Large intestine (tissue), 3 donors: ENCODE results near the gene LTB. TPM values are rescaled to one million over a fixed set of nuclear protein-coding genes. Genes with fewer than 3 reads are reported as not detected.
"Not testable (repeated sequence)": the region's sequence is repeated elsewhere in the genome, so short reads cannot be mapped to it uniquely, and the experiment has no call there.

Experiments
- DNase-seq, 2 donors: peaks; one replicate each; pipeline versions ENCODE4 v3.0.0 to v3.0.0-alpha.2; 2013
- H3K27ac ChIP-seq: one replicate; pipeline ENCODE4 v1.5.1; 2013; ENCODE audit warnings: low read length
- H3K27me3 ChIP-seq: 2 replicates; pipeline ENCODE4 v1.6.1; 2013; ENCODE audit warnings: low read length; ENCODE audit not compliant: control insufficient read depth, insufficient read depth
- H3K36me3 ChIP-seq: 2 replicates; pipeline ENCODE4 v1.6.1; 2013; ENCODE audit warnings: low read length; ENCODE audit not compliant: control insufficient read depth, insufficient read depth
- H3K4me1 ChIP-seq: one replicate; pipeline ENCODE4 v1.6.1; 2013; ENCODE audit warnings: low read length; ENCODE audit not compliant: control insufficient read depth, insufficient read depth
- H3K4me3 ChIP-seq: one replicate; pipeline ENCODE4 v1.5.1; 2013; ENCODE audit warnings: low read length
- H3K9me3 ChIP-seq: one replicate; pipeline ENCODE4 v1.6.1; 2013; ENCODE audit warnings: mild to moderate bottlenecking, low read depth, low read length, moderate library complexity; ENCODE audit not compliant: control insufficient read depth
- WGBS: methylation state at CpG from one replicate; pipeline ENCODE4 v1.1.5; 2013; ENCODE audit warnings: low lambda C conversion rate; ENCODE audit not compliant: insufficient coverage; 5-methylcytosine and 5-hydroxymethylcytosine counted together
- polyA plus RNA-seq: library from polyadenylated mRNA; unstranded; fragments of 120-200 nt; gene quantifications from one replicate; pipeline ENCODE4 v1.2.1, GENCODE V29; 2013

LTB gene
- polyA plus RNA-seq, 1 donor: 20.1 TPM

DNA sequence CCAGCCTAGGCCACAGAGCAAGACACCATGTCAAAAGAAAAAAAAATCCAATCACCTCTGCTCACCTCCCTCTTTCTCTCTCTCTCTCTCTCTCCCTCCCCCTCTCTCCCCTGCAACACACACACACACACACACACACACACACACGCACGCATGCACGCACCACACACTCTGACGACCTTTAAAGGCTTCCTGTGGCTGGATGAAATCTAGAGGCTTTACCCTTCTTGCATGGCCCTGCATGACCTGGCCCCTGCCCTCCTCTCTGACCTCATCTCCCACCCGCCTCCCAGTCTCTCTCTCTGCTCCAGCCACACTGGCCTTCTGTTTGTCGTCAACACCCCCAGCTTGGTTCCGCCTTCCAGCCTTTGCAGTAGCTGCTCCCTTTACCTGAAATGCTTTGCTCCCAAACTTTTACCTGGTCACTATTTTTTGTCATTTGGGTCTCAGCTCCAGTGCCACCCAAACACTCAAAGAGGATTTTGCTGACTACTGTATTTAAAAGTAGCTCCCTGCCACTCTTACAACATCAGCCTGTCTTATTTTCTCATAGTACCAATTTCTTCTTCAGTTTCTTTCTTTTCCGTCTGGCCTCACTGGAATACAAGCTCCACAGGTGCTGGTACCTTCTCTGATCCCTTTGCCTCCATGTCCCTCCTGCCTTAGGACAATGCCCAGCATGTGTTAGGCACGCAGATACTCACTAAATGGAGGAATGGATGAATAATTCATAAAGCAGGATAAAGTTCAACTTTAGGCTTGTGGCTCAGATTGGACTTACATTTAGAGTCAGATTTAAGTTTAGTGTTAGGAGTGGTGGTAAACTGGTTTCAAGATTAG is 14.5 kb downstream of the LTB start:
- Histone ChIP-seq H3K27me3 (peaks cover 11% of the 10 kb centered on the region), H3K9me3 (no peaks in the 10 kb centered on the region), H3K4me3 (no peak overlapping the region), H3K4me1 (no peaks in the 10 kb centered on the region), H3K27ac (no peak overlapping the region), H3K36me3 (no peaks in the 10 kb centered on the region)
- WGBS: 53% methylated on average over 4 of the region's 9 CpGs
- no peak for DNase-seq

DNA sequence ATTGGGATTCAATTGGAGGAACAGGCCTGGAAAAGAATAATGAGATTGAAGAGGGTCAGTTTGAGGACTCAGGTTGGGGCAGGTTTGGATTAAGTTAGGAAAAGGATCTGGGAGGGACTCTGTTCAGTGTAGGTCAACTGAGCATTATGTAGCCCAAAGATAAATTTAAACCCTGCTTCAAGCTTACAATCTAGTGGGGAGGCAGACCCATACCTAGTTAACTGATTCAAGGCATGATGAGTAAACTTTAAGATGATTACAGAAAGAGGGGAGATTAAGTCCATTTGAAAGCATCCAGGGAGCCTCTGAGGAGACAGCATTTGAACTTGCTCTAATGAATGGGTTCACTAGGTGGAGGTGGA is 21.5 kb downstream of the LTB start:
- Histone ChIP-seq H3K4me3 (no peak overlapping the region), H3K27me3 (peaks cover 4% of the 10 kb centered on the region), H3K9me3 (no peaks in the 10 kb centered on the region), H3K4me1 (peaks cover 2% of the 10 kb centered on the region), H3K27ac (no peak overlapping the region), H3K36me3 (peaks cover 39% of the 10 kb centered on the region)
- no peak for DNase-seq

DNA sequence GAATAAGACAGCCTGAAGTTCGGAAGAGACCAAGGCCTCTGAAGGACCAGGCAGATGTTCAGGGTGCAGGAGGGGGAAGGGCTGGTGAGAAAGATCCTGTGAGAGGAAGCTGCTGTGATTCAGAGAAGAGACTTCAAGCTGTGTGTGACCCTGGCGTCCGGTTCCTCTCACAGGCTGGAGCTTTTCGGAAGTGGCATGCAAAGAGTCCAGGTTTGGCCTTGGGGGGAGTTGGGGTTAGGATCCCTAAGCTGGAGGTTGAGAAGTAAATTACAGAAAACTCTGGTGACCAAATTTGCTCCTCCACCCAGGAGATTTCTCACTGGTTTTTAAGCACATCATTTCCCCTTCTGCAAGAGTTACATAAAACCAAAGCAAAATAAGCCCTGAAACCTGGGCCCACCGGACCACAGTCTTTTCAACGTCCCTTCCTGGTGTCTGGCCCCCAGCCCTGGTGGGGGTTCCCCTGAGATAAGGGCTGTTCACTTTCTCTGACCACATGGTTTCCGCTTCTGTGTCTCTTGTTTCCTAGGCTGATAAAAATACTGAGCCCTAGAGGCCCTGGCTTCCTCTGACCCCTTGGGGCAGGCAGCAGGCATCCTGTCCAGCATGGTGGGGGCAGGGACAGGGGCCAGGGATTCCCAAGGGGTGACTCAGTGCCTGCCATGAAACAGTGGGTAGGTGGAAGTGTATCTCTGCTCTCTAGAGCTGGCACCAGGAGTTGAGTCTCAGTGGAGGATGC is 22.1 kb downstream of the LTB start:
- H3K4me1 ChIP-seq: peaks cover 2% of the 10 kb centered on the region
- no CpG with 5 or more reads among the region's 7 CpGs for WGBS

DNA sequence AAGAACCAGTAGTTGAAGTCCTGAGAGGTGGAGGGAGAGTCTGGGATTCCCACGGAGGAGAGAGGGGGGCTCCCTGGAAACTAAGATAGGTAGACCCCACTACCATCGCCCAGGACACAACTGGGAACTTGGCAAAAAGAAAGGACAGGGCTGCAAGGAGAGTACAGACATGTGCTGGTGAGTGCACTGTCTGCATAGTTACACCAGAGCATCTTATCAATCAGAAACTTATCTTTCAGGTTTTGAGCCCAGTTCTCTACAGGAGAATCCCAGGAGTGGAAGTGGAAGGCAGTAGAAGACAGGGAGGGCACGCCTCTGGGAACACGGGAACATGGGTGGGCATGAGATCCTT is 22.6 kb downstream of the LTB start:
- Histone ChIP-seq H3K4me3 (no peak overlapping the region), H3K36me3 (peaks cover 39% of the 10 kb centered on the region), H3K27ac (no peak overlapping the region), H3K9me3 (no peaks in the 10 kb centered on the region), H3K27me3 (no peaks in the 10 kb centered on the region), H3K4me1 (peaks cover 2% of the 10 kb centered on the region)
- no CpG with 5 or more reads among the region's 4 CpGs for WGBS
- no peak for DNase-seq

More for the DNA sequence above, 22.1 kb downstream of the LTB start:
- no peak overlapping the region for H3K27ac ChIP-seq
- no peak overlapping the region for H3K4me3 ChIP-seq
- H3K9me3 ChIP-seq: no peaks in the 10 kb centered on the region
- peaks cover 39% of the 10 kb centered on the region for H3K36me3 ChIP-seq
- peak in 1 of 2 donors; percentile 28 for DNase-seq
- peaks cover 2% of the 10 kb centered on the region for H3K27me3 ChIP-seq

DNA sequence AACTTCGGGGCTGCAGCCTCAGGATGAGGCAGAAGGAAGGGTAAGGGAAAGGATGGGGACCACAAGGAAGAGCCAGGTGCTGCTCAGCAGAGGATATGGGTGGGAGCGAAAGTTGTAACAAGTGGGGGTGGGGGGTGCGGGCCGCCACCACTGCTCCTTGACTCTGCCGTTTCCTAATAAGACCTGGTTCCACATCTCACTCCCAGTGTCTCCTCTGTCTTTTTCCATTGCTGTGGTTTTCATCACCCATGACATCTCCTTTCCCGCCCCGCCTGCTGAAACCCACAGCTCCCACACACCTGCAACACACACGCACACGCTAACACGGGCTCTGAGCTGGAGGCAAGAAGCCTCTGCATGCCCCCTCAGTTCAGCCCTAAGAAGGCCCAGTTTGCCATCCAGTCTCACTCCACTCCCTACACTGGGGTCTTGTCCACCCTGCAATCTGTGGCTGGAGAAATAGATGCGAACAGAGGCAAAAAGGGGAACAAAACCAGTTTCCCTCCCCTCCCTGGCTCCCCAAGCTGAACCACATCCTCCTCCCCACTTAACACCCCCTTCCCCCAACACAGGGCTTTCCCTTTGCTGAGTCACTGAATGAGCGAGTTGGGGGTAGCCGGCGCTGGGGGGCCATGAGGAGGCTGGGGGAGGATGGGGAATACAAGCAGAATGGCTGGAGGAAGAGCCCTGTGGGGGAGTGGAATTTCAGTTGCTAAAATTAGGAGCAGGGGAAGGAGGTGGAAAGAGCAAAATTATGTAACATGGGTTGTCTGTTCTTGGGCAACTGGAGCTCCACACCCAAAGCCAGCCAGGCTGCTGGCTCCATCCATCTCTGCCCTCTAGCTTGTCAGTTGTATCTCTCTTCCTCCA is 23.4 kb downstream of the LTB start:
- no peak for DNase-seq
- Histone ChIP-seq H3K27ac (no peak overlapping the region), H3K36me3 (peaks cover 41% of the 10 kb centered on the region), H3K4me1 (peaks cover 2% of the 10 kb centered on the region), H3K9me3 (no peaks in the 10 kb centered on the region), H3K4me3 (no peak overlapping the region), H3K27me3 (no peaks in the 10 kb centered on the region)
- 100% methylated on average over 1 of the region's 14 CpGs for WGBS

DNA sequence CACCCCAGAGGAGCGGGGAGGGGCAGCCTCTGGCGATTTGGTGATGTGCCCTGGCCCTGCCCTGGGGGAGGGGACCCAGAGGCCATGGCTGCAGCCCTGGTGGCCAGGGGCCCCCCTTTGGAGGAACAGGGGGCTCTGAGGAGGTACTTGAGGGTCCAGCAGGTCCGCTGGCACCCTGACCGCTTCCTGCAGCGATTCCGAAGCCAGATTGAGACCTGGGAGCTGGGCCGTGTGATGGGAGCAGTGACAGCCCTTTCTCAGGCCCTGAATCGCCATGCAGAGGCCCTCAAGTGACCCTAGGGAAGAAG is 24.0 kb downstream of the LTB start:
- no CpG with 5 or more reads among the region's 8 CpGs for WGBS
- H3K9me3 ChIP-seq: no peaks in the 10 kb centered on the region
- H3K27me3 ChIP-seq: no peaks in the 10 kb centered on the region
- H3K27ac ChIP-seq: no peak overlapping the region
- no peak overlapping the region for H3K4me3 ChIP-seq
- no peak for DNase-seq
- H3K36me3 ChIP-seq: peaks cover 43% of the 10 kb centered on the region
- H3K4me1 ChIP-seq: peaks cover 2% of the 10 kb centered on the region

DNA sequence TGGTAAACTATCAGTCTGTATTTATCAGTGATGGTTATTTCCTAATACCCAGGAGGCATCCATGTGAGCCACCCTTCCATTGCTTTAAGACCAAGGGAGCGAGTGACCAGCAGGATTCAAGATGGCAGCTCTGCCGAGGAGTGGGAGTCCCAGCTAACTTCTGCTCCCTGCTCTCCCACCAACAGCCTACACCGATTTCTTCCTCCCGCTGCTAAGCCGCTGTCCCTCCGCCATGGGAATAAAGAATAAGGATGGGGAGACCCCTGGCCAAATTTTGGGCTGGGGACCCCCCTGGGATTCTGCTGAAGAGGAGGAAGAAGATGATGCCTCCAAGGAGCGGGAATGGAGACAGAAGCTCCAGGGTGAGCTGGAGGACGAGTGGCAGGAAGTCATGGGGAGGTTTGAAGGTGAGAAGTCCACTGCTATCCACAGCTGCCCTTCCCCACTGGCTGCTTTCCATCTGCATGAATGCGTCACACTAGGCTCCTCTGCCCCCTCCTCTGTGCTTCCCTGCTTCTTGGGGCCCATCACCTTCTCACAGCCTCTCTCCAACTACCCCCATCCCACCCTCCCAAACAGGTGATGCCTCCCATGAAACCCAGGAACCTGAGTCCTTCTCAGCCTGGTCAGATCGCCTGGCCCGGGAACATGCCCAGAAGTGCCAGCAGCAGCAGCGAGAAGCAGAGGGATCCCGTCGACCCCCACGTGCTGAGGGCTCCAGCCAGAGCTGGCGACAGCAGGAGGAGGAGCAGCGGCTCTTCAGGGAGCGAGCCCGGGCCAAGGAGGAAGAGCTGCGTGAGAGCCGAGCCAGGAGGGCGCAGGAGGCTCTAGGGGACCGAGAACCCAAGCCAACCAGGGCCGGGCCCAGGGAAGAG is 24.5 kb downstream of the LTB start:
- peaks cover 46% of the 10 kb centered on the region for H3K36me3 ChIP-seq
- H3K4me1 ChIP-seq: peaks cover 2% of the 10 kb centered on the region
- H3K27ac ChIP-seq: no peak overlapping the region
- no peak overlapping the region for H3K4me3 ChIP-seq
- no peaks in the 10 kb centered on the region for H3K9me3 ChIP-seq
- no peak for DNase-seq
- H3K27me3 ChIP-seq: no peaks in the 10 kb centered on the region
- WGBS: 100% methylated on average over 1 of the region's 24 CpGs

DNA sequence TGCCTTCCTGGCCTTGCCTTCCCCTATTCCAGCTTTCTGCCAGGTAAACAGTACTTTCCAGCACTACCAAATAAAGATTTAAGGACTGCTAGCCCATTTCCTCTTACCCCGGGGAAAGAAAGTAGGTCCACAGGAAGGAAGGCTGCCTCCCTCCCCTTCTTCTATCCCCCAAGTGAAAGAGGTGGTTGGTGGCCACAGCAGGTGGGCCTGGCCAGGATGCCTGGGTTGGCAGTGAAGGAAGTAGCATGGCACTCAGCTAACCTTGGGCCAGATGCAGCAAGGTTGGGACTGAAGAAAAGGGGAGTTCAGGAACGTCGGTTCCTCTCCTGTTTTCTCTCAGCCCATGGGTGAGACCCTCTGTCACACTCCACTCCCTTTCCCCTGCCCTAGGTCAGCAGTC is 25.9 kb downstream of the LTB start:
- WGBS: no CpG with 5 or more reads among the region's 3 CpGs
- no peak for DNase-seq
- Histone ChIP-seq H3K27ac (no peak overlapping the region), H3K27me3 (no peaks in the 10 kb centered on the region), H3K9me3 (no peaks in the 10 kb centered on the region), H3K4me1 (peaks cover 2% of the 10 kb centered on the region), H3K36me3 (peaks cover 49% of the 10 kb centered on the region), H3K4me3 (no peak overlapping the region)

DNA sequence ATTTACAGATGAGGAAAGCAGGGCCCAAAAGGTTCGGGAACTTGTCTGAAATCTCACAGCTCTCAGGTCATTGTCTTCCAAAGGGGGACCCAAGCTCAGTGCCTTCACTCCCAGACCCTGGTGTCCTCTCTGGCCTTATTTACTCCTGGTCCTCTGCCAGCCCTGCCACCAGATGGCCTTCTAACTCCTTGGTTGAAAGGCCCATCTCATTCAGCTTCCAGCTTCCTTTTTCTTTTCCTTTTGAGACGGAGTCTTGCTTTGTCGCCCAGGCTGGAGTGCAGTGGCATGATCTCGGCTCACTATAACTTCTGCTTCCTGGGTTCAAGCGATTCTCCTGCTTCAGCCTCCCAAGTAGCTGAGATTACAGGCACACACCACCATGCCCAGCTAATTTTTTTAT is 30.9 kb downstream of the LTB start:
- not testable (repeated sequence) for H3K27ac ChIP-seq, H3K4me3 ChIP-seq, DNase-seq, H3K9me3 ChIP-seq, H3K27me3 ChIP-seq, H3K4me1 ChIP-seq
- peaks cover 28% of the 10 kb centered on the region for H3K36me3 ChIP-seq
- WGBS: 80% methylated on average over 1 of the region's 5 CpGs

DNA sequence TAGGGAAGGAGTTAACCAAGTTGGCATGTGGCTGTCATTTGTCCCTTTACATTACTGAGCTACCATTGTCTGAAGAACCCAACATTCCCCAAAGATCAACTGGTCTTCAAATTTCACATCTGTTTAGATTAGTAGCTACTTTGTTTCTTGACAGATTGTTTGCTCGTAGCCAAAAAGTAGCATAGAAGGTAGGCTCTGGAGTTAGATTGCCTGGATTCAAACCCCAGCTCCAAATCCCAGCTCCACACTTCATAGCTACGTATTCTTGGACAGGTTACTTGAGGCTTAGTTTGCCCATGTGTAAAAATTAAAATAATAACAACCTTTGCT is 33.7 kb downstream of the LTB start:
- peaks cover 8% of the 10 kb centered on the region for H3K4me1 ChIP-seq
- peaks cover 3% of the 10 kb centered on the region for H3K9me3 ChIP-seq
- no peak overlapping the region for H3K4me3 ChIP-seq

More for the DNA sequence above, 33.7 kb downstream of the LTB start:
- Histone ChIP-seq H3K27me3 (no peaks in the 10 kb centered on the region), H3K36me3 (peaks cover 20% of the 10 kb centered on the region), H3K27ac (no peak overlapping the region)
- no peak for DNase-seq
- WGBS: no CpG with 5 or more reads among the region's 2 CpGs
